Breast epithelium (tissue), 4 donors: ENCODE data around the gene CORO1C. TPM values are rescaled to one million over a fixed set of nuclear protein-coding genes. Genes with fewer than 3 reads are reported as not detected.
"Not testable (repeated sequence)": the region's sequence is repeated elsewhere in the genome, so short reads cannot be mapped to it uniquely, and the experiment has no call there.

Source experiments
- DNase-seq, 2 donors: peaks; one replicate each; pipeline ENCODE4 v3.0.0-alpha.2; 2019; ENCODE audit warnings: low spot score in 2 of 2
- H3K27ac ChIP-seq, 2 donors: fragments of 200-600 bp; sonication (generic) in 1 of 2; one replicate each; pipeline ENCODE4 v1.5.1; 2016 to 2019; ENCODE audit warnings: mild to moderate bottlenecking in 1 of 2
- H3K27me3 ChIP-seq, 2 donors: fragments of 200-600 bp; sonication (generic) in 1 of 2; one replicate each; pipeline versions ENCODE4 v1.5.1 to v1.6.0; 2017 to 2019; ENCODE audit warnings: control low read depth in 1 of 2, mild to moderate bottlenecking in 1 of 2
- H3K36me3 ChIP-seq: fragments of 200-600 bp; one replicate; pipeline ENCODE4 v1.5.1; 2019
- H3K4me1 ChIP-seq, 2 donors: fragments of 200-600 bp; sonication (generic); one replicate each; pipeline ENCODE4 v1.5.1; 2016 to 2019; ENCODE audit warnings: control low read depth in 1 of 2
- H3K4me3 ChIP-seq, 3 donors: fragments of 200-600 bp; sonication (generic); 1 replicate in 2 of 3; 2 replicates in 1 of 3; pipeline ENCODE4 v1.5.1; 2016 to 2019; ENCODE audit warnings: mild to moderate bottlenecking in 3 of 3, moderate library complexity in 2 of 3
- H3K9me3 ChIP-seq, 2 donors: fragments of 200-600 bp; sonication (generic) in 1 of 2; one replicate each; pipeline ENCODE4 v1.5.1; 2016 to 2019; ENCODE audit warnings: control low read depth in 1 of 2
- CTCF ChIP-seq, 3 donors: fragments of 450-650 bp; IDR thresholded peaks; one replicate each; pipeline ENCODE4 v1.5.1; 2016 to 2017; ENCODE audit warnings: antibody characterized with exemption in 3 of 3, mild to moderate bottlenecking in 3 of 3, moderate library complexity in 3 of 3
- POLR2A ChIP-seq: fragments of 450-650 bp; IDR thresholded peaks from one replicate; pipeline ENCODE4 v1.6.1; 2016; ENCODE audit warnings: antibody characterized with exemption, mild to moderate bottlenecking, moderate library complexity
- POLR2AphosphoS5 ChIP-seq, 3 donors: sonication (generic); formaldehyde crosslinking; IDR thresholded peaks; one replicate each; pipeline ENCODE4 v1.6.1; 2017; ENCODE audit warnings: antibody characterized with exemption in 3 of 3
- intact Hi-C: fragments of 100-400 bp; cut with DNase I; formaldehyde crosslinking; loops from one replicate; pipeline ENCODE4 v1.15.1; 2023; ENCODE audit warnings: low total_unique reads
- total RNA-seq, 3 donors: library from RNA; depleted of rRNA; stranded (reverse); fragments of >200 nt; gene quantifications; one replicate each; pipeline ENCODE4 v1.1.0, GENCODE V29; 2016

CORO1C gene
- total RNA-seq, 3 donors from 2014 or later = 121 to 155 (median 149) TPM

- Histone ChIP-seq H3K9me3 (no peaks in the 10 kb centered on the region), H3K4me1 (no peaks in the 10 kb centered on the region), H3K27ac (no peak overlapping the region), H3K27me3 (no peaks in the 10 kb centered on the region), H3K36me3 (no peaks in the 10 kb centered on the region), H3K4me3 (no peak overlapping the region)
- DNase-seq = no peak
- TF ChIP-seq CTCF (IDR thresholded peaks at IDR 0.05) (no peak), POLR2AphosphoS5 (IDR thresholded peaks at IDR 0.05) (no peak), POLR2A (no peak)
- intact Hi-C loops = no loop called here
Observed at GRCh38 chr12:108744021-108744897, 12.9 kb upstream of the CORO1C start.

- no peak overlapping the region for H3K4me3 ChIP-seq
- H3K4me1 ChIP-seq = no peaks in the 10 kb centered on the region
- no peaks in the 10 kb centered on the region for H3K36me3 ChIP-seq
- H3K27ac ChIP-seq = no peak overlapping the region
- H3K27me3 ChIP-seq = no peaks in the 10 kb centered on the region
- no peaks in the 10 kb centered on the region for H3K9me3 ChIP-seq
- intact Hi-C loops = no loop called here
- DNase-seq = no peak
- no peak for TF ChIP-seq POLR2AphosphoS5 (IDR thresholded peaks at IDR 0.05)
- no peak for TF ChIP-seq CTCF (IDR thresholded peaks at IDR 0.05)
- TF ChIP-seq POLR2A = no peak
Observed at GRCh38 chr12:108738170-108738569, 6.9 kb upstream of the CORO1C start.

GRCh38 chr12:108735855-108736254, 4.5 kb upstream of the CORO1C start:
- Histone ChIP-seq H3K36me3 (no peaks in the 10 kb centered on the region), H3K4me3 (no peak overlapping the region), H3K27ac (no peak overlapping the region), H3K9me3 (no peaks in the 10 kb centered on the region), H3K27me3 (no peaks in the 10 kb centered on the region), H3K4me1 (no peaks in the 10 kb centered on the region)
- intact Hi-C loops = no loop called here
- no peak for DNase-seq
- TF ChIP-seq POLR2AphosphoS5 (IDR thresholded peaks at IDR 0.05) = no peak
- no peak for TF ChIP-seq CTCF (IDR thresholded peaks at IDR 0.05)
- TF ChIP-seq POLR2A = no peak

- peak overlapping the region; percentile 58 to 60 for H3K27ac ChIP-seq
- DNase-seq = no peak
- intact Hi-C loops = no loop called here
Observed at GRCh38 chr12:108734200-108734906, 3.0 kb upstream of the CORO1C start.

GRCh38 chr12:108733230-108733531, 1.9 kb upstream of the CORO1C start:
- H3K27ac ChIP-seq = peak overlapping the region; percentile 97 to 98
- not testable (repeated sequence) for H3K36me3 ChIP-seq, DNase-seq, H3K27me3 ChIP-seq, H3K4me1 ChIP-seq, H3K9me3 ChIP-seq, H3K4me3 ChIP-seq
- intact Hi-C loops = loop anchor here (2.0 kb wide), 1 partner anchor 74 kb away; no protein-coding TSS in a partner anchor

More at GRCh38 chr12:108734200-108734906, 3.0 kb upstream of the CORO1C start:
- no peak overlapping the region for H3K4me3 ChIP-seq
- H3K4me1 ChIP-seq = no peaks in the 10 kb centered on the region
- H3K27me3 ChIP-seq = no peaks in the 10 kb centered on the region
- H3K9me3 ChIP-seq = no peaks in the 10 kb centered on the region
- H3K36me3 ChIP-seq = no peaks in the 10 kb centered on the region
- TF ChIP-seq CTCF (IDR thresholded peaks at IDR 0.05) = no peak
- TF ChIP-seq POLR2AphosphoS5 (IDR thresholded peaks at IDR 0.05) = no peak
- no peak for TF ChIP-seq POLR2A
